IMR-90 (cell line): ENCODE measurements around the gene ARHGAP5.

ENCODE experiments used
- BHLHE40 ChIP-seq: fragments of 150-350 bp; IDR thresholded peaks from 2 replicates; pipeline ENCODE4 v1.6.1; 2016; ENCODE audit warnings: mild to moderate bottlenecking, low read depth, low read length
- CEBPB ChIP-seq: IDR thresholded peaks from 2 replicates; pipeline ENCODE4 v1.6.1; 2012; ENCODE audit warnings: low read depth, low read length, improper control_type of control experiment
- MAFK ChIP-seq: IDR thresholded peaks from 2 replicates; pipeline ENCODE4 v1.6.1; 2012; ENCODE audit warnings: low read depth, low read length, improper control_type of control experiment
- MAZ ChIP-seq: IDR thresholded peaks from 2 replicates; pipeline ENCODE4 v1.6.1; 2012; ENCODE audit warnings: low read depth, mild to moderate bottlenecking, low read length, improper control_type of control experiment, moderate library complexity, borderline replicate concordance
- MXI1 ChIP-seq: IDR thresholded peaks from 2 replicates; pipeline ENCODE4 v1.6.1; 2012; ENCODE audit warnings: low read depth, mild to moderate bottlenecking, low read length, moderate library complexity, borderline replicate concordance
- POLR2A ChIP-seq: IDR thresholded peaks from 2 replicates; pipeline ENCODE4 v1.6.1; 2012; ENCODE audit warnings: mild to moderate bottlenecking, low read depth, low read length
- RAD21 ChIP-seq: IDR thresholded peaks from 2 replicates; pipeline ENCODE4 v1.6.1; 2012; ENCODE audit warnings: low read length, improper control_type of control experiment
- RCOR1 ChIP-seq: IDR thresholded peaks from 2 replicates; pipeline ENCODE4 v1.6.1; 2012; ENCODE audit warnings: mild to moderate bottlenecking, low read length, improper control_type of control experiment; ENCODE audit not compliant: insufficient replicate concordance
- RFX5 ChIP-seq: IDR thresholded peaks from 2 replicates; pipeline ENCODE4 v1.8.0; 2012; ENCODE audit warnings: low read depth, mild to moderate bottlenecking, low read length, moderate library complexity
- SMC3 ChIP-seq: fragments of 150-350 bp; IDR thresholded peaks from 2 replicates; pipeline ENCODE4 v1.6.1; 2016; ENCODE audit warnings: low read depth, mild to moderate bottlenecking, antibody characterized with exemption, low read length, moderate library complexity
- TF ChIP-seq, protein P1 (sequence below): conservative IDR thresholded peaks from 2 replicates; pipeline ENCODE4 v1.5.1; 2012; ENCODE audit warnings: mild to moderate bottlenecking, low read depth, low read length, improper control_type of control experiment
- TF ChIP-seq, protein P2 (sequence below): fragments of 150-350 bp; IDR thresholded peaks from 2 replicates; pipeline ENCODE4 v1.6.1; 2017; ENCODE audit warnings: mild to moderate bottlenecking, antibody characterized with exemption, low read length, low read depth

DNA sequence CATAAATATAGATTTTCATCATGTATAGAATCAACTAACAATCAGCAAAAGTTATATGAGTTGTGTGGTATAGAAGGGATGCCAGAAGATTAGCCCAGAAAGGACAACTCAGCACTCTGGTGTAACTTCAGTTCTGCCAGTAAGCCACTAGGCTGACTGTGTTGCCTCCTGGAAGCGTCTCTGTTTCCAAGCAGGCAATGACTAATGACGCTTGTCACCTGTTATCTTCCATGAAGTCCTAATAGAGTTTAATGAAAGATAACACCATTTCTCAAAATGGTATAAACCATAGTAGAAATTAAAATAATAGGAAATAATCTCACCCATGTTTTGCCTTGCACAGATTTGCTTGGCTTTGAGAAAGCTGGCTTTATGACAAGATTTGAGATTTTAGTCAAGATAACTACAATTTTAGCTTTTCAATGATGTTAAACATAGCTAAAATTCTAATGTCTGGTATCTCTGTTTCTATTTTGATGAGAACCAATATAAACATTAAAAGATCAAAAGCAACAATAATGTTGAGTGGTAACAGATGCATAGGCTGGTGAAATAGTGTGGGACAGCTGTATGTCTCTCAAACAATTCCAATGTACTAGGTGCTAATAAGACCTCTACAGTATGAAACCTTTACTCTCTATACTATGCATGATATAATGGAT, 115.7 kb downstream of the ARHGAP5 start:
- TF ChIP-seq, protein P1, sequence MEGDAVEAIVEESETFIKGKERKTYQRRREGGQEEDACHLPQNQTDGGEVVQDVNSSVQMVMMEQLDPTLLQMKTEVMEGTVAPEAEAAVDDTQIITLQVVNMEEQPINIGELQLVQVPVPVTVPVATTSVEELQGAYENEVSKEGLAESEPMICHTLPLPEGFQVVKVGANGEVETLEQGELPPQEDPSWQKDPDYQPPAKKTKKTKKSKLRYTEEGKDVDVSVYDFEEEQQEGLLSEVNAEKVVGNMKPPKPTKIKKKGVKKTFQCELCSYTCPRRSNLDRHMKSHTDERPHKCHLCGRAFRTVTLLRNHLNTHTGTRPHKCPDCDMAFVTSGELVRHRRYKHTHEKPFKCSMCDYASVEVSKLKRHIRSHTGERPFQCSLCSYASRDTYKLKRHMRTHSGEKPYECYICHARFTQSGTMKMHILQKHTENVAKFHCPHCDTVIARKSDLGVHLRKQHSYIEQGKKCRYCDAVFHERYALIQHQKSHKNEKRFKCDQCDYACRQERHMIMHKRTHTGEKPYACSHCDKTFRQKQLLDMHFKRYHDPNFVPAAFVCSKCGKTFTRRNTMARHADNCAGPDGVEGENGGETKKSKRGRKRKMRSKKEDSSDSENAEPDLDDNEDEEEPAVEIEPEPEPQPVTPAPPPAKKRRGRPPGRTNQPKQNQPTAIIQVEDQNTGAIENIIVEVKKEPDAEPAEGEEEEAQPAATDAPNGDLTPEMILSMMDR = no peak
- TF ChIP-seq RAD21 = no peak
- no peak for TF ChIP-seq MXI1
- TF ChIP-seq BHLHE40 = no peak
- no peak for TF ChIP-seq RCOR1
- no peak for TF ChIP-seq POLR2A
- no peak for TF ChIP-seq CEBPB
- no peak for TF ChIP-seq MAFK
- TF ChIP-seq SMC3 = no peak
- no peak for TF ChIP-seq RFX5
- TF ChIP-seq, protein P2, sequence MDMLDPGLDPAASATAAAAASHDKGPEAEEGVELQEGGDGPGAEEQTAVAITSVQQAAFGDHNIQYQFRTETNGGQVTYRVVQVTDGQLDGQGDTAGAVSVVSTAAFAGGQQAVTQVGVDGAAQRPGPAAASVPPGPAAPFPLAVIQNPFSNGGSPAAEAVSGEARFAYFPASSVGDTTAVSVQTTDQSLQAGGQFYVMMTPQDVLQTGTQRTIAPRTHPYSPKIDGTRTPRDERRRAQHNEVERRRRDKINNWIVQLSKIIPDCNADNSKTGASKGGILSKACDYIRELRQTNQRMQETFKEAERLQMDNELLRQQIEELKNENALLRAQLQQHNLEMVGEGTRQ = no peak
- TF ChIP-seq MAZ = no peak
